HepG2 (cell line): ENCODE results near the gene HSF2BP. TPM values are rescaled to one million over a fixed set of nuclear protein-coding genes. Genes with fewer than 3 reads are reported as not detected.

Experiments
- CEBPG ChIP-seq: IDR thresholded peaks from 2 replicates; pipeline ENCODE4 v1.6.1; 2016
- DNMT1 ChIP-seq: sonication (generic); formaldehyde crosslinking; IDR thresholded peaks from 2 replicates; pipeline ENCODE4 v1.5.1; 2020; ENCODE audit warnings: mild to moderate bottlenecking, missing genetic modification reagents
- KAT8 ChIP-seq: IDR thresholded peaks from 2 replicates; pipeline ENCODE4 v1.6.1; 2016; ENCODE audit warnings: missing genetic modification reagents, missing compliant biosample characterization
- MBD4 ChIP-seq: IDR thresholded peaks from 2 replicates; pipeline ENCODE4 v1.6.1; 2012; ENCODE audit warnings: low read length, inconsistent platforms, borderline replicate concordance
- MTA3 ChIP-seq: sonication (generic); formaldehyde crosslinking; IDR thresholded peaks from 2 replicates; pipeline ENCODE4 v1.4.0; 2020; ENCODE audit warnings: missing genetic modification reagents
- NAIF1 ChIP-seq: sonication (generic); formaldehyde crosslinking; IDR thresholded peaks from 2 replicates; pipeline ENCODE4 v1.5.0; 2020; ENCODE audit warnings: mild to moderate bottlenecking, missing genetic modification reagents, borderline replicate concordance
- PAWR ChIP-seq: sonication (generic); formaldehyde crosslinking; IDR thresholded peaks from 2 replicates; pipeline ENCODE4 v1.4.0; 2020; ENCODE audit warnings: missing genetic modification reagents, mild to moderate bottlenecking, borderline replicate concordance
- SKI ChIP-seq: fragments of 450-650 bp; IDR thresholded peaks from one replicate; pipeline ENCODE4 v1.6.1; 2018; ENCODE audit warnings: mild to moderate bottlenecking; ENCODE audit not compliant: partially characterized antibody
- TBX3 ChIP-seq: fragments of 450-650 bp; IDR thresholded peaks from 2 replicates; pipeline ENCODE4 v1.6.1; 2017; ENCODE audit warnings: antibody characterized with exemption, mild to moderate bottlenecking, inconsistent platforms, borderline replicate concordance
- ZBTB7B ChIP-seq: sonication (generic); formaldehyde crosslinking; IDR thresholded peaks from 2 replicates; pipeline ENCODE4 v1.4.0; 2020; ENCODE audit warnings: missing genetic modification reagents
- ZFY ChIP-seq: sonication (generic); formaldehyde crosslinking; IDR thresholded peaks from 2 replicates; pipeline ENCODE4 v1.4.0; 2020; ENCODE audit warnings: missing genetic modification reagents
- ZNF33A ChIP-seq: sonication (generic); formaldehyde crosslinking; IDR thresholded peaks from 2 replicates; pipeline ENCODE4 v1.5.1; 2020; ENCODE audit warnings: missing genetic modification reagents, mild to moderate bottlenecking, moderate library complexity, borderline replicate concordance
- ZNF646 ChIP-seq: sonication (generic); formaldehyde crosslinking; IDR thresholded peaks from 2 replicates; pipeline ENCODE4 v1.9.0; 2021; ENCODE audit warnings: mild to moderate bottlenecking, missing genetic modification reagents
- ZNF792 ChIP-seq: IDR thresholded peaks from 2 replicates; pipeline ENCODE4 v1.6.1; 2016
- polyA plus RNA-seq, 8 experiments: library from polyadenylated mRNA; depleted of rRNA in 3 of 8; stranded (reverse) in 7 of 8; unstranded in 1 of 8; fragments of >200 nt; fragmentation: Illumina TruSeq in 4 of 8; extraction: Trizol in 4 of 8; gene quantifications; 2 replicates each; pipeline versions ENCODE4 v1.2.1 to v1.2.3, GENCODE V29; 2011 to 2016; ENCODE audit warnings: low read depth in 4 of 8, missing spikeins in 1 of 8, mixed read lengths in 1 of 8; ENCODE audit not compliant: insufficient read depth in 1 of 8
- total RNA-seq, 5 experiments: library from RNA; depleted of rRNA; stranded (reverse); fragments of >200 nt; fragmentation: Illumina TruSeq; extraction: Trizol; gene quantifications; 2 replicates each; pipeline ENCODE4 v1.2.3, GENCODE V29; 2016; ENCODE audit warnings: low read depth in 1 of 5
- TF ChIP-seq, protein P1 (sequence below): sonication (generic); formaldehyde crosslinking; IDR thresholded peaks from 2 replicates; pipeline ENCODE4 v1.5.1; 2020; ENCODE audit warnings: missing genetic modification reagents, mild to moderate bottlenecking, borderline replicate concordance
- TF ChIP-seq, protein P2 (sequence below): sonication (generic); formaldehyde crosslinking; IDR thresholded peaks from 2 replicates; pipeline ENCODE4 v1.9.0; 2021; ENCODE audit warnings: missing genetic modification reagents, borderline replicate concordance
- TF ChIP-seq, protein P3 (sequence below): sonication (generic); formaldehyde crosslinking; IDR thresholded peaks from 2 replicates; pipeline ENCODE4 v1.8.0; 2022; ENCODE audit warnings: mild to moderate bottlenecking, missing genetic modification reagents

Gene HSF2BP
- total and polyA plus RNA-seq, 2 of the 13 experiments (the other 11 are each of a cell fraction or from before 2014, with no cell fraction given): 0.67 to 2.2 TPM

DNA sequence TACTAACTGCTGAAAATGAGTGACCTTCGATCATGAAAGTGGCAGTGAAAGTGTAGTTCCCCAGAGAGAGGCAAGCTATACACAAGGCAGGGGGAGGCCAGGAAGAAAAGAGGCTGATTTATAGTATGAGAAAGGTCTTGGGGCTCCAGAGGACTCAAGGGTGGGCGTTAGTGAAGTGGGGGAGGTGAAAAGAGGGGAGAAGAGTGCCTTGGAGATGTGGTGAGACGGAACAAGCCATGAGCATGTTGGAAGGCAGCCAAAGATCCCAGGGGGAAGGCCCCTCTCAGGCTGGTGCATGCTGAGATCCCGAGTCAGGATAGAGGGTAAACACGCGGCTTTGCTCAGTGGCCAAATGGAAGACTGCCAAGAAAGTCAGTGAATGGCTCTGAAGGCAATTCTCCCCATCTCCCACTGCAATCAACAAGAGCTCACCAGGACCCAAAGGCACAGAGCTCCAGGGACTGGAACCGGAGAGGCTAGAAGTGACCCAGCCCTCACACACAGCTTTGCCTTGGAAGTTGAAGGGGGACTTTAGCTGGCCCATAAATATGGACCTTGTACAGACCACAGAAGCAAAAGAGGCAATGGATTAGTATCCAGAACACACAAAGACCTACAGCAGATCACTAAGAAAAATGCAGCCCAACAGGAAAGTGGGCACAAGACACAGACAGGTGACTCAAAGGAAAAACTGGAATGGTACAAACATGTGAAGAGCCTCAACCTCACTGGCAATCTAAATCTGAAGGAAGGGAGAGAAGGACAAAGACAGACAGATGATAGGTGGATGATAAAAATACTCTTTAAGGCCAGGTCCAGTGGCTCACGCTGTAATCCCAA lies 49.6 kb downstream of the HSF2BP start (continued):
- no peak for TF ChIP-seq ZNF646 (CRISPR knock-in tag)
- no peak for TF ChIP-seq NAIF1 (CRISPR knock-in tag)
- TF ChIP-seq MTA3: no peak
- TF ChIP-seq SKI: peak; percentile 9
- no peak for TF ChIP-seq PAWR (CRISPR knock-in tag)
- no peak for TF ChIP-seq TBX3
- TF ChIP-seq, protein P1, sequence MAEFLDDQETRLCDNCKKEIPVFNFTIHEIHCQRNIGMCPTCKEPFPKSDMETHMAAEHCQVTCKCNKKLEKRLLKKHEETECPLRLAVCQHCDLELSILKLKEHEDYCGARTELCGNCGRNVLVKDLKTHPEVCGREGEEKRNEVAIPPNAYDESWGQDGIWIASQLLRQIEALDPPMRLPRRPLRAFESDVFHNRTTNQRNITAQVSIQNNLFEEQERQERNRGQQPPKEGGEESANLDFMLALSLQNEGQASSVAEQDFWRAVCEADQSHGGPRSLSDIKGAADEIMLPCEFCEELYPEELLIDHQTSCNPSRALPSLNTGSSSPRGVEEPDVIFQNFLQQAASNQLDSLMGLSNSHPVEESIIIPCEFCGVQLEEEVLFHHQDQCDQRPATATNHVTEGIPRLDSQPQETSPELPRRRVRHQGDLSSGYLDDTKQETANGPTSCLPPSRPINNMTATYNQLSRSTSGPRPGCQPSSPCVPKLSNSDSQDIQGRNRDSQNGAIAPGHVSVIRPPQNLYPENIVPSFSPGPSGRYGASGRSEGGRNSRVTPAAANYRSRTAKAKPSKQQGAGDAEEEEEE: no peak
- TF ChIP-seq CEBPG (CRISPR knock-in tag): no peak
- peak; percentile 44; the same call in 1 of the 2 replicates for TF ChIP-seq KAT8 (CRISPR knock-in tag)
- no peak for TF ChIP-seq MBD4
- TF ChIP-seq, protein P2, sequence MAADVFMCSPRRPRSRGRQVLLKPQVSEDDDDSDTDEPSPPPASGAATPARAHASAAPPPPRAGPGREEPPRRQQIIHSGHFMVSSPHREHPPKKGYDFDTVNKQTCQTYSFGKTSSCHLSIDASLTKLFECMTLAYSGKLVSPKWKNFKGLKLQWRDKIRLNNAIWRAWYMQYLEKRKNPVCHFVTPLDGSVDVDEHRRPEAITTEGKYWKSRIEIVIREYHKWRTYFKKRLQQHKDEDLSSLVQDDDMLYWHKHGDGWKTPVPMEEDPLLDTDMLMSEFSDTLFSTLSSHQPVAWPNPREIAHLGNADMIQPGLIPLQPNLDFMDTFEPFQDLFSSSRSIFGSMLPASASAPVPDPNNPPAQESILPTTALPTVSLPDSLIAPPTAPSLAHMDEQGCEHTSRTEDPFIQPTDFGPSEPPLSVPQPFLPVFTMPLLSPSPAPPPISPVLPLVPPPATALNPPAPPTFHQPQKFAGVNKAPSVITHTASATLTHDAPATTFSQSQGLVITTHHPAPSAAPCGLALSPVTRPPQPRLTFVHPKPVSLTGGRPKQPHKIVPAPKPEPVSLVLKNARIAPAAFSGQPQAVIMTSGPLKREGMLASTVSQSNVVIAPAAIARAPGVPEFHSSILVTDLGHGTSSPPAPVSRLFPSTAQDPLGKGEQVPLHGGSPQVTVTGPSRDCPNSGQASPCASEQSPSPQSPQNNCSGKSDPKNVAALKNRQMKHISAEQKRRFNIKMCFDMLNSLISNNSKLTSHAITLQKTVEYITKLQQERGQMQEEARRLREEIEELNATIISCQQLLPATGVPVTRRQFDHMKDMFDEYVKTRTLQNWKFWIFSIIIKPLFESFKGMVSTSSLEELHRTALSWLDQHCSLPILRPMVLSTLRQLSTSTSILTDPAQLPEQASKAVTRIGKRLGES (CRISPR knock-in tag): no peak
- no peak for TF ChIP-seq ZNF33A
- TF ChIP-seq ZBTB7B (CRISPR knock-in tag): peak; percentile 88
- peak; percentile 58 for TF ChIP-seq ZFY
- no peak for TF ChIP-seq DNMT1 (CRISPR knock-in tag)
- TF ChIP-seq, protein P3, sequence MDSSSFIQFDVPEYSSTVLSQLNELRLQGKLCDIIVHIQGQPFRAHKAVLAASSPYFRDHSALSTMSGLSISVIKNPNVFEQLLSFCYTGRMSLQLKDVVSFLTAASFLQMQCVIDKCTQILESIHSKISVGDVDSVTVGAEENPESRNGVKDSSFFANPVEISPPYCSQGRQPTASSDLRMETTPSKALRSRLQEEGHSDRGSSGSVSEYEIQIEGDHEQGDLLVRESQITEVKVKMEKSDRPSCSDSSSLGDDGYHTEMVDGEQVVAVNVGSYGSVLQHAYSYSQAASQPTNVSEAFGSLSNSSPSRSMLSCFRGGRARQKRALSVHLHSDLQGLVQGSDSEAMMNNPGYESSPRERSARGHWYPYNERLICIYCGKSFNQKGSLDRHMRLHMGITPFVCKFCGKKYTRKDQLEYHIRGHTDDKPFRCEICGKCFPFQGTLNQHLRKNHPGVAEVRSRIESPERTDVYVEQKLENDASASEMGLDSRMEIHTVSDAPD: no peak
- TF ChIP-seq ZNF792 (CRISPR knock-in tag): 0 out of 2 replicates have a peak, but pooled peaks have one; percentile 40
